DMS153 treated with DMSO at 0.1 percent for 48 hours (cell line): ENCODE results near the gene RPL18.
A peak's percentile ranks its signal among the peaks of the same experiment; 100 is the strongest.
"Not testable (repeated sequence)": the region's sequence is repeated elsewhere in the genome, so short reads cannot be mapped to it uniquely, and the experiment has no call there.

Source experiments
- DNase-seq: peaks from one replicate; lab custom pipeline; 2025; ENCODE audit not compliant: unreplicated experiment; lab: John Stamatoyannopoulos, UW

RPL18 gene

GRCh38 chr19:48618916-48619691 lies at the start of gene RPL18, which contains the start of gene SPHK2:
RPL18 (minus strand) TSS chr19:48619178; CDS start chr19:48619143, 35 bp downstream.
SPHK2 (plus strand) TSS chr19:48619506; CDS start chr19:48620515, 1,009 bp downstream.
- peak; percentile 98 for DNase-seq

GRCh38 chr19:48668761-48669160 lies 49.8 kb upstream of the RPL18 start:
- no peak for DNase-seq

GRCh38 chr19:48668332-48668731 lies 49.4 kb upstream of the RPL18 start:
- no peak for DNase-seq

GRCh38 chr19:48665786-48666185 lies 46.8 kb upstream of the RPL18 start:
- DNase-seq, result no peak

GRCh38 chr19:48664476-48664875 lies 45.5 kb upstream of the RPL18 start:
- DNase-seq, result no peak

- DNase-seq, result no peak
These were observed 44.7 kb upstream of the RPL18 start for GRCh38 chr19:48663667-48664066.

GRCh38 chr19:48661711-48662090 lies 42.7 kb upstream of the RPL18 start:
- no peak for DNase-seq

GRCh38 chr19:48660852-48661710 lies 42.1 kb upstream of the RPL18 start:
- DNase-seq, result peak; percentile 95

- peak; percentile 4 for DNase-seq
These were observed 40.8 kb upstream of the RPL18 start for GRCh38 chr19:48659768-48660167.

- no peak for DNase-seq
These were observed 39.5 kb upstream of the RPL18 start for GRCh38 chr19:48658483-48658882.

GRCh38 chr19:48657828-48658227 lies 38.9 kb upstream of the RPL18 start:
- DNase-seq, result not testable (repeated sequence)

GRCh38 chr19:48656840-48657474 lies 38.0 kb upstream of the RPL18 start:
- DNase-seq, result no peak

- DNase-seq, result no peak
These were observed 35.5 kb upstream of the RPL18 start for GRCh38 chr19:48654299-48655059.

- DNase-seq, result no peak
These were observed 32.7 kb upstream of the RPL18 start for GRCh38 chr19:48651683-48652048.

GRCh38 chr19:48650974-48651682 lies 32.1 kb upstream of the RPL18 start:
- no peak for DNase-seq

- no peak for DNase-seq
These were observed 29.2 kb upstream of the RPL18 start for GRCh38 chr19:48648134-48648533.

- no peak for DNase-seq
These were observed 27.8 kb upstream of the RPL18 start for GRCh38 chr19:48646722-48647216.

GRCh38 chr19:48646001-48646721 lies 27.2 kb upstream of the RPL18 start, which contains the start of gene CA11:
CA11 (minus strand) TSS chr19:48646187; CDS start chr19:48645632, 555 bp downstream.
- DNase-seq, result peak; percentile 84

- DNase-seq, result peak; percentile 49
These were observed 26.6 kb upstream of the RPL18 start for GRCh38 chr19:48645620-48646000.
